Measurements from ENCODE around the gene ASMTL.

- TF ChIP-seq, protein P1, sequence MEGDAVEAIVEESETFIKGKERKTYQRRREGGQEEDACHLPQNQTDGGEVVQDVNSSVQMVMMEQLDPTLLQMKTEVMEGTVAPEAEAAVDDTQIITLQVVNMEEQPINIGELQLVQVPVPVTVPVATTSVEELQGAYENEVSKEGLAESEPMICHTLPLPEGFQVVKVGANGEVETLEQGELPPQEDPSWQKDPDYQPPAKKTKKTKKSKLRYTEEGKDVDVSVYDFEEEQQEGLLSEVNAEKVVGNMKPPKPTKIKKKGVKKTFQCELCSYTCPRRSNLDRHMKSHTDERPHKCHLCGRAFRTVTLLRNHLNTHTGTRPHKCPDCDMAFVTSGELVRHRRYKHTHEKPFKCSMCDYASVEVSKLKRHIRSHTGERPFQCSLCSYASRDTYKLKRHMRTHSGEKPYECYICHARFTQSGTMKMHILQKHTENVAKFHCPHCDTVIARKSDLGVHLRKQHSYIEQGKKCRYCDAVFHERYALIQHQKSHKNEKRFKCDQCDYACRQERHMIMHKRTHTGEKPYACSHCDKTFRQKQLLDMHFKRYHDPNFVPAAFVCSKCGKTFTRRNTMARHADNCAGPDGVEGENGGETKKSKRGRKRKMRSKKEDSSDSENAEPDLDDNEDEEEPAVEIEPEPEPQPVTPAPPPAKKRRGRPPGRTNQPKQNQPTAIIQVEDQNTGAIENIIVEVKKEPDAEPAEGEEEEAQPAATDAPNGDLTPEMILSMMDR (IDR thresholded peaks at IDR 0.05; ENCODE audit: insufficient read depth, low read length): no peak
- TF ChIP-seq POLR2AphosphoS5 (IDR thresholded peaks at IDR 0.05; ENCODE audit: low read depth) (no peak), GABPA (IDR thresholded peaks at IDR 0.05; ENCODE audit: low read depth) (no peak), REST (IDR thresholded peaks at IDR 0.05; ENCODE audit: insufficient replicate concordance, low read depth) (no peak)
These were observed 28.4 kb downstream of the ASMTL start for GRCh38 chrX:1424147-1424851.

Data from HL-60 (cell line).